H9 (cell line): Measurements from ENCODE around the gene MRO. TPM values are rescaled to one million over a fixed set of nuclear protein-coding genes. Genes with fewer than 3 reads are reported as not detected.

Experiments used
- DNase-seq: peaks from one replicate; pipeline ENCODE4 v3.0.0-alpha.2; 2017
- H2AFZ ChIP-seq: one replicate; pipeline ENCODE4 v1.6.1; 2013; ENCODE audit warnings: mild to moderate bottlenecking, low read length, control low read depth, moderate library complexity
- H2AK5ac ChIP-seq: 2 replicates; pipeline ENCODE4 v1.6.1; 2013; ENCODE audit warnings: low read length, control low read depth, mixed read lengths; ENCODE audit not compliant: insufficient read length
- H2BK120ac ChIP-seq: one replicate; pipeline ENCODE4 v1.6.1; 2013; ENCODE audit warnings: low read depth, mild to moderate bottlenecking, low read length, control low read depth, inconsistent platforms; ENCODE audit not compliant: poor library complexity, severe bottlenecking
- H2BK12ac ChIP-seq: 2 replicates; pipeline ENCODE4 v1.6.1; 2013; ENCODE audit warnings: low read length, control low read depth, mixed read lengths, low read depth; ENCODE audit not compliant: insufficient read length
- H2BK15ac ChIP-seq: 2 replicates; pipeline ENCODE4 v1.6.1; 2013; ENCODE audit warnings: low read depth, low read length, control low read depth
- H2BK20ac ChIP-seq: one replicate; pipeline ENCODE4 v1.6.1; 2013; ENCODE audit warnings: low read depth, mild to moderate bottlenecking, low read length, control low read depth, inconsistent platforms; ENCODE audit not compliant: poor library complexity, severe bottlenecking
- H2BK5ac ChIP-seq: 2 replicates; pipeline ENCODE4 v1.6.1; 2013; ENCODE audit warnings: low read length, control low read depth, mixed read lengths; ENCODE audit not compliant: insufficient read length
- H3K14ac ChIP-seq: 2 replicates; pipeline ENCODE4 v1.6.1; 2013; ENCODE audit warnings: low read length, control low read depth; ENCODE audit not compliant: insufficient read depth
- H3K18ac ChIP-seq: 2 replicates; pipeline ENCODE4 v1.6.1; 2013; ENCODE audit warnings: low read depth, mild to moderate bottlenecking, mixed read lengths, low read length, control low read depth; ENCODE audit not compliant: insufficient read length
- H3K23ac ChIP-seq: 2 replicates; pipeline ENCODE4 v1.6.1; 2013; ENCODE audit warnings: low read length, control low read depth, mixed read lengths, low read depth; ENCODE audit not compliant: insufficient read length
- H3K23me2 ChIP-seq: 2 replicates; pipeline ENCODE4 v1.6.1; 2013; ENCODE audit warnings: low read depth, mild to moderate bottlenecking, mixed read lengths, low read length, control low read depth; ENCODE audit not compliant: insufficient read length, poor library complexity, severe bottlenecking
- H3K27ac ChIP-seq: 2 replicates; pipeline ENCODE4 v1.5.1; 2013; ENCODE audit warnings: low read length, control low read depth, mixed read lengths, low read depth; ENCODE audit not compliant: insufficient read length
- H3K27me3 ChIP-seq: 2 replicates; pipeline ENCODE4 v1.6.1; 2013; ENCODE audit warnings: low read length, control low read depth, inconsistent platforms; ENCODE audit not compliant: insufficient read depth
- H3K4ac ChIP-seq: 2 replicates; pipeline ENCODE4 v1.6.1; 2013; ENCODE audit warnings: low read depth, mild to moderate bottlenecking, control low read depth, inconsistent platforms, low read length, moderate library complexity
- H3K4me1 ChIP-seq: 2 replicates; pipeline ENCODE4 v1.6.1; 2013; ENCODE audit warnings: low read length, control low read depth, inconsistent platforms; ENCODE audit not compliant: insufficient read depth
- H3K4me2 ChIP-seq: 2 replicates; pipeline ENCODE4 v1.6.1; 2013; ENCODE audit warnings: low read length, control low read depth, mixed read lengths; ENCODE audit not compliant: insufficient read length, insufficient read depth
- H3K56ac ChIP-seq: 2 replicates; pipeline ENCODE4 v1.6.1; 2013; ENCODE audit warnings: low read depth, mild to moderate bottlenecking, mixed read lengths, low read length, control low read depth; ENCODE audit not compliant: insufficient read length
- H3K79me1 ChIP-seq: 2 replicates; pipeline ENCODE4 v1.6.1; 2013; ENCODE audit warnings: low read depth, mild to moderate bottlenecking, moderate library complexity, low read length, control low read depth, inconsistent platforms; ENCODE audit not compliant: insufficient read depth, poor library complexity, severe bottlenecking
- H3K79me2 ChIP-seq: 2 replicates; pipeline ENCODE4 v1.6.1; 2013; ENCODE audit warnings: low read length, control low read depth, inconsistent platforms; ENCODE audit not compliant: insufficient read depth
- H3K9ac ChIP-seq: 2 replicates; pipeline ENCODE4 v1.6.1; 2013; ENCODE audit warnings: low read length, control low read depth, mixed read lengths; ENCODE audit not compliant: insufficient read length; ENCODE audit errors: extremely low read depth
- H3K9me3 ChIP-seq: one replicate; pipeline ENCODE4 v1.6.1; 2013; ENCODE audit warnings: low read depth, low read length, inconsistent platforms; ENCODE audit not compliant: control insufficient read depth
- H3T11ph ChIP-seq: one replicate; pipeline ENCODE4 v1.6.1; 2013; ENCODE audit warnings: mild to moderate bottlenecking, low read length, control low read depth, inconsistent platforms
- H4K20me1 ChIP-seq: one replicate; pipeline ENCODE4 v1.6.1; 2013; ENCODE audit not compliant: control insufficient read depth, insufficient read length, insufficient read depth
- H4K5ac ChIP-seq: 2 replicates; pipeline ENCODE4 v1.6.1; 2013; ENCODE audit warnings: low read depth, mild to moderate bottlenecking, mixed read lengths, low read length, control low read depth; ENCODE audit not compliant: insufficient read length
- H4K8ac ChIP-seq: replicated peaks from 2 replicates; pipeline ENCODE4 v1.6.1; 2013; ENCODE audit warnings: low read length, control low read depth, mixed read lengths, low read depth; ENCODE audit not compliant: insufficient read length
- H4K91ac ChIP-seq: 2 replicates; pipeline ENCODE4 v1.6.1; 2013; ENCODE audit warnings: low read depth, mild to moderate bottlenecking, moderate library complexity, mixed read lengths, low read length, control low read depth; ENCODE audit not compliant: insufficient read length
- H3K27ac Mint-ChIP-seq, 3 experiments: 2 replicates in 2 of 3; 3 replicates in 1 of 3; pipeline ENCODE4 v1.8.0; 2020 to 2021; ENCODE audit warnings: mixed read lengths in 3 of 3, mild to moderate bottlenecking in 1 of 3, moderate library complexity in 1 of 3
- H3K27me3 Mint-ChIP-seq: 2 replicates; pipeline ENCODE4 v1.8.0; 2021; ENCODE audit warnings: low read depth, mild to moderate bottlenecking, moderate library complexity, mixed read lengths
- H3K36me3 Mint-ChIP-seq, 3 experiments: 2 replicates in 2 of 3; 3 replicates in 1 of 3; pipeline ENCODE4 v1.8.0; 2020 to 2021; ENCODE audit warnings: low read depth in 3 of 3, mixed read lengths in 3 of 3; ENCODE audit not compliant: insufficient read depth in 1 of 3
- H3K4me1 Mint-ChIP-seq, 2 experiments: 2 replicates each; pipeline ENCODE4 v1.8.0; 2020; ENCODE audit warnings: mixed read lengths in 2 of 2
- H3K4me3 Mint-ChIP-seq, 2 experiments: 2 replicates in 1 of 2; 3 replicates in 1 of 2; pipeline ENCODE4 v1.8.0; 2020 to 2021; ENCODE audit warnings: mild to moderate bottlenecking in 2 of 2, mixed read lengths in 2 of 2, moderate library complexity in 1 of 2
- H3K9me3 Mint-ChIP-seq, 2 experiments: 2 replicates in 1 of 2; 3 replicates in 1 of 2; pipeline ENCODE4 v1.8.0; 2020; ENCODE audit warnings: mild to moderate bottlenecking in 2 of 2, mixed read lengths in 2 of 2, moderate library complexity in 1 of 2
- WGBS: extraction: QIAGEN DNeasy Blood & Tissue Kit; methylation state at CpG from one replicate; pipeline ENCODE4 v1.1.7; 2013; ENCODE audit warnings: missing lambda C conversion rate, low lambda C conversion rate, mixed read lengths; ENCODE audit not compliant: insufficient read length; ENCODE audit errors: extremely low coverage; 5-methylcytosine and 5-hydroxymethylcytosine counted together
- total RNA-seq: library from RNA; stranded (reverse); gene quantifications from 2 replicates; pipeline ENCODE4 v1.2.1, GENCODE V29; 2021
- TF ChIP-seq, protein P1 (sequence below): fragments of 200-600 bp; sonication (generic); conservative IDR thresholded peaks from 3 replicates; pipeline ENCODE4 v1.8.0; 2021; ENCODE audit warnings: antibody characterized with exemption, mild to moderate bottlenecking

The MRO gene
- total RNA-seq, 1 experiment from 2014 or later: 0.57 TPM

DNA sequence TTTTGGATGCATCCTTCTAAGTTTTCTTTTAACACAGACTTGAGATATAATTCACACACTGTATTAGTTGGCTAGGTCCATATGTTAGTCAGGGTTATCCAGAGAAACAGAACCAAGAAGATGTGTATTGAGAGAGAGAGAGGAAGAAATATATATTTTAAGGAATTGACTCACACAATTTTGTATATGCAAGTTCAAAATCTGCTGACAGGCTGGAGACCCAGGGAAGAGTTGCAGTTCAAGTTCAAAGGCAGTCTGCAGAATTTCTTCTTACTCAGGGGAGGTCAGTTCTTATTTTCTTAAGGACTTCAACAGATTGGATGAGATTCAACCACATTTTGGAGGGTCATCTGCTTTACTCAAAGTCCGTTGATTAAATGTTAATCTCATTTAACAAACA, 23.0 kb upstream of the MRO start:
- Histone ChIP-seq H3K27ac (no peak overlapping the region), H3K4me2 (no peak overlapping the region), H3K4ac (no peak overlapping the region), H2BK15ac (no peak overlapping the region), H2BK20ac (no peak overlapping the region), H2AFZ (no peak overlapping the region), H3K79me1 (no peaks in the 10 kb centered on the region), H3K18ac (no peak overlapping the region), H4K5ac (no peak overlapping the region), H3K79me2 (no peaks in the 10 kb centered on the region), H3K4me1 (no peaks in the 10 kb centered on the region), H3T11ph (no peak overlapping the region), H4K20me1 (no peaks in the 10 kb centered on the region), H2BK120ac (no peak overlapping the region), H3K14ac (no peak overlapping the region), H3K23me2 (no peaks in the 10 kb centered on the region), H2BK12ac (no peak overlapping the region), H3K23ac (no peak overlapping the region), H3K56ac (no peak overlapping the region), H3K27me3 (no peaks in the 10 kb centered on the region), H3K9me3 (no peaks in the 10 kb centered on the region), H4K8ac (no peak overlapping the region), H4K91ac (no peak overlapping the region), H3K9ac (no peak overlapping the region), H2BK5ac (no peak overlapping the region), H2AK5ac (no peak overlapping the region)
- Mint-ChIP-seq H3K27me3 (no peaks in the 10 kb centered on the region; the same call in 1 of the 2 replicates), H3K4me1 (no peaks in the 10 kb centered on the region; a peak in 1 of 4 replicates), H3K27ac (no peak overlapping the region), H3K9me3 (no peaks in the 10 kb centered on the region), H3K4me3 (no peak overlapping the region; a peak in 1 of 5 replicates), H3K36me3 (no peaks in the 10 kb centered on the region)
- WGBS: no CpG with 5 or more reads among the region's 1 CpG
- no peak for DNase-seq
- TF ChIP-seq, protein P1, sequence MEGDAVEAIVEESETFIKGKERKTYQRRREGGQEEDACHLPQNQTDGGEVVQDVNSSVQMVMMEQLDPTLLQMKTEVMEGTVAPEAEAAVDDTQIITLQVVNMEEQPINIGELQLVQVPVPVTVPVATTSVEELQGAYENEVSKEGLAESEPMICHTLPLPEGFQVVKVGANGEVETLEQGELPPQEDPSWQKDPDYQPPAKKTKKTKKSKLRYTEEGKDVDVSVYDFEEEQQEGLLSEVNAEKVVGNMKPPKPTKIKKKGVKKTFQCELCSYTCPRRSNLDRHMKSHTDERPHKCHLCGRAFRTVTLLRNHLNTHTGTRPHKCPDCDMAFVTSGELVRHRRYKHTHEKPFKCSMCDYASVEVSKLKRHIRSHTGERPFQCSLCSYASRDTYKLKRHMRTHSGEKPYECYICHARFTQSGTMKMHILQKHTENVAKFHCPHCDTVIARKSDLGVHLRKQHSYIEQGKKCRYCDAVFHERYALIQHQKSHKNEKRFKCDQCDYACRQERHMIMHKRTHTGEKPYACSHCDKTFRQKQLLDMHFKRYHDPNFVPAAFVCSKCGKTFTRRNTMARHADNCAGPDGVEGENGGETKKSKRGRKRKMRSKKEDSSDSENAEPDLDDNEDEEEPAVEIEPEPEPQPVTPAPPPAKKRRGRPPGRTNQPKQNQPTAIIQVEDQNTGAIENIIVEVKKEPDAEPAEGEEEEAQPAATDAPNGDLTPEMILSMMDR: no peak
